Activated naive CD8-positive, alpha-beta T cell treated with anti-CD3 and anti-CD28 coated beads, Interleukin-2, amount 50 U/mL, for 24 hours (primary cell): ENCODE results near the gene SF1.

ENCODE experiments used
- ATAC-seq: fragments of 150-1000 bp; cut with Tn5 transposase; one replicate; pipeline ENCODE4 v1.10.0; 2021
- DNase-seq: peaks from one replicate; pipeline ENCODE4 v3.0.0; 2021
- H3K27ac Mint-ChIP-seq: one replicate; pipeline ENCODE4 v1.8.0; 2021; ENCODE audit warnings: mild to moderate bottlenecking, mixed read lengths
- H3K27me3 Mint-ChIP-seq: one replicate; pipeline ENCODE4 v1.8.0; 2021; ENCODE audit warnings: mixed read lengths
- H3K36me3 Mint-ChIP-seq: one replicate; pipeline ENCODE4 v1.8.0; 2021; ENCODE audit warnings: low read depth, mixed read lengths
- H3K4me1 Mint-ChIP-seq: one replicate; pipeline ENCODE4 v1.8.0; 2021; ENCODE audit warnings: mixed read lengths
- H3K4me3 Mint-ChIP-seq: one replicate; pipeline ENCODE4 v1.8.0; 2021; ENCODE audit warnings: mild to moderate bottlenecking, moderate library complexity, mixed read lengths
- H3K9me3 Mint-ChIP-seq: one replicate; pipeline ENCODE4 v1.8.0; 2021; ENCODE audit warnings: mixed read lengths

SF1 gene

DNA sequence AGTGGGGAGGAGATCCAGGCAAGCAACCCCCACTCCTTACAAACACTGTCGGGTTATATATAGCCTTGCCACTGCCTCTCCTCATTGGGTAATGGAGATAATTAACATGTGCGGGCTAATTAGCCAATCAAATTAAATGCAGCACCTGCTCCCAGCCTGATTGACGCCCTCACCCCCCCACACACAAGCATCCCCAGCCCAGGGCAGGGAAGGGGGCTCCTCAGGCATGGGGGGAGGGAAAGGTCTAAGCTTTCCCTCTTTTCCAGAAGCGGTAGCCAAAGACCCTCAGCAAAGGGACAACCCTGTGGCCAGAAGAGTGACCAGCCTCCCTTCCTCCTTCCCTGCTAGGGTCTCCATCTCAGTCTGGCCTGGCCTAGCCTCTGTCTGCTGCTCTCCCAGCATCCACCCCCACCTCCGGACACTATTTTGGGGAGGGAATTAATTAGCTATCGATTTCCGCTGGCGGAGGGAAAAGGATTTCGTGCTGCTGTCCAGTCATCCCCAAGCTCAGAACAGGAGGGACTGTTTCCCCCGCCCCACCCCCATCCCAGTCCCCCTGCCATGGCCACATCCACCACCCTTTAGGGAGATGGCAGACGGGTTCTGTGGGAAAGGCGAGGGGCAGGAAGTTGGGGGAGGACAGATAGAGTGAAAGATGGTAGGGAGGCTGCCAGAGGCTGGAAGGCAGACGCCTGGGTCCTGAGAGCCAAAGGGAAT, 62.4 kb downstream of the SF1 start:
- DNase-seq (no peak), ATAC-seq (no peak)
- H3K4me3 Mint-ChIP-seq, result no peak overlapping the region
- no peaks in the 10 kb centered on the region for H3K9me3 Mint-ChIP-seq
- no peaks in the 10 kb centered on the region for H3K36me3 Mint-ChIP-seq
- H3K27ac Mint-ChIP-seq, result no peak overlapping the region
- H3K4me1 Mint-ChIP-seq, result peaks cover 26% of the 10 kb centered on the region
- peaks cover 59% of the 10 kb centered on the region for H3K27me3 Mint-ChIP-seq

DNA sequence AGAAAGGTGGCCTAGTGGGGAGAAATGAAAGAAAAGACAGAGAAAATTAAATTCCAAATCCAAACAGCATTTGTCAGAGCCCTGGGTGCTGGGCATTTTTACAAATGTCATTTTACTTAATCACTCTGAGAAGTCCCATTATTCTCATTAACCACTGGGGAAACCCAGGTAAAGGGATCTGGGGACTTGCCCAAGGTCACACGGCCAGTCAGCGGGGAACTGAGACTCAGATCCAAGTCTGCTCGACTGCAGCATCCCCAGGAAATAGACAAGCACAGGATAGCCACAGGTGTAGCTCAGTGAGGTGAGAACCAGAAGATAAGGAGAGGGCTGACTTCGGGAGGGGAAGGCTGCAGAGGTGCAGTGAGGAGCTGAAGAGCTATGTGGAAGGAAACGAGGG, 63.2 kb downstream of the SF1 start:
- no peak for DNase-seq
- Mint-ChIP-seq H3K36me3 (no peaks in the 10 kb centered on the region), H3K27ac (no peak overlapping the region), H3K4me1 (peaks cover 27% of the 10 kb centered on the region), H3K4me3 (no peak overlapping the region), H3K27me3 (peaks cover 62% of the 10 kb centered on the region), H3K9me3 (no peaks in the 10 kb centered on the region)
- no peak for ATAC-seq

DNA sequence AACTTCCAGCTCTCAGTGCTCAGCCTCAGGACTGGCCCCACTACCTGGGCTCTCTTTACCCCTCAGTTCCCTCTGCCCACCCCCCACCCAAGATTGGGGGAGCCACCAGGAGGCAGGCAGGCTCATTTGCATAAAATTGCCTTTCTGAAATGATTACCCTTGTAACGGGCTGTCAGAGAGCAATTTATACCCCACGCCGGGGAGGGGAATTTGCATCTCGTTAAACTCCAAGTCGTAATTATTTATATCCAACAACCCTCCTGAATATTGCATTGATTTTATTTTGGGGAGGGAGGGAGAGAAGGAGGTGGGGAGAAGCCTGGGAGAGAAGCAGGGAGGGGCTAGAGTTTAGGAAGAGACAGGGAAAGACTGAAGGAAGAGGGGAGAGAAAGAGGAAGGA, 63.7 kb downstream of the SF1 start:
- Mint-ChIP-seq H3K9me3 (no peaks in the 10 kb centered on the region), H3K36me3 (no peaks in the 10 kb centered on the region), H3K27ac (no peak overlapping the region), H3K27me3 (peaks cover 64% of the 10 kb centered on the region), H3K4me3 (no peak overlapping the region), H3K4me1 (peaks cover 27% of the 10 kb centered on the region)
- DNase-seq, result no peak
- ATAC-seq, result no peak
